ENCODE results near the gene TSC2.
"Not testable (repeated sequence)": the region's sequence is repeated elsewhere in the genome, so short reads cannot be mapped to it uniquely, and the experiment has no call there.

The TSC2 gene

GRCh38 chr16:2102471-2102870 is 54.7 kb downstream of the TSC2 start:
- in situ Hi-C loops (cut with MboI; ENCODE audit: low pct_unique_long_range_greater_than_20kb, low sequenced_read_pairs, unreplicated experiment) = no loop called here
- DNase-seq (ENCODE audit: low spot score) = no peak
- TF ChIP-seq CTCF (IDR thresholded peaks at IDR 0.05; ENCODE audit: extremely low read depth, insufficient read depth, missing control alignments) = no peak

- in situ Hi-C loops (cut with MboI; ENCODE audit: low pct_unique_long_range_greater_than_20kb, low sequenced_read_pairs, unreplicated experiment); DNase-seq (ENCODE audit: low spot score): not testable (repeated sequence)
These were observed 56.7 kb downstream of the TSC2 start for GRCh38 chr16:2104464-2104863.

- in situ Hi-C loops (cut with MboI; ENCODE audit: low pct_unique_long_range_greater_than_20kb, low sequenced_read_pairs, unreplicated experiment); DNase-seq (ENCODE audit: low spot score): not testable (repeated sequence)
These were observed 57.5 kb downstream of the TSC2 start for GRCh38 chr16:2105291-2105690.

GRCh38 chr16:2105769-2106168 is 58.0 kb downstream of the TSC2 start:
- in situ Hi-C loops (cut with MboI; ENCODE audit: low pct_unique_long_range_greater_than_20kb, low sequenced_read_pairs, unreplicated experiment); DNase-seq (ENCODE audit: low spot score): not testable (repeated sequence)

- in situ Hi-C loops (cut with MboI; ENCODE audit: low pct_unique_long_range_greater_than_20kb, low sequenced_read_pairs, unreplicated experiment); DNase-seq (ENCODE audit: low spot score): not testable (repeated sequence)
These were observed 58.4 kb downstream of the TSC2 start for GRCh38 chr16:2106211-2106610.

GRCh38 chr16:2107121-2107790 is 59.5 kb downstream of the TSC2 start:
- DNase-seq (ENCODE audit: low spot score); in situ Hi-C loops (cut with MboI; ENCODE audit: low pct_unique_long_range_greater_than_20kb, low sequenced_read_pairs, unreplicated experiment): not testable (repeated sequence)

GRCh38 chr16:2107791-2108125 is 60.0 kb downstream of the TSC2 start:
- in situ Hi-C loops (cut with MboI; ENCODE audit: low pct_unique_long_range_greater_than_20kb, low sequenced_read_pairs, unreplicated experiment); DNase-seq (ENCODE audit: low spot score): not testable (repeated sequence)

GRCh38 chr16:2108446-2109270 is 60.9 kb downstream of the TSC2 start:
- in situ Hi-C loops (cut with MboI; ENCODE audit: low pct_unique_long_range_greater_than_20kb, low sequenced_read_pairs, unreplicated experiment); DNase-seq (ENCODE audit: low spot score): not testable (repeated sequence)

GRCh38 chr16:2109271-2109580 is 61.4 kb downstream of the TSC2 start:
- DNase-seq (ENCODE audit: low spot score); in situ Hi-C loops (cut with MboI; ENCODE audit: low pct_unique_long_range_greater_than_20kb, low sequenced_read_pairs, unreplicated experiment): not testable (repeated sequence)

GRCh38 chr16:2109872-2110271 is 62.1 kb downstream of the TSC2 start:
- DNase-seq (ENCODE audit: low spot score); in situ Hi-C loops (cut with MboI; ENCODE audit: low pct_unique_long_range_greater_than_20kb, low sequenced_read_pairs, unreplicated experiment): not testable (repeated sequence)

- DNase-seq (ENCODE audit: low spot score); in situ Hi-C loops (cut with MboI; ENCODE audit: low pct_unique_long_range_greater_than_20kb, low sequenced_read_pairs, unreplicated experiment): not testable (repeated sequence)
These were observed 62.7 kb downstream of the TSC2 start for GRCh38 chr16:2110332-2111008.

GRCh38 chr16:2111009-2111353 is 63.2 kb downstream of the TSC2 start:
- DNase-seq (ENCODE audit: low spot score); in situ Hi-C loops (cut with MboI; ENCODE audit: low pct_unique_long_range_greater_than_20kb, low sequenced_read_pairs, unreplicated experiment): not testable (repeated sequence)

GRCh38 chr16:2111412-2112335 is 63.9 kb downstream of the TSC2 start:
- in situ Hi-C loops (cut with MboI; ENCODE audit: low pct_unique_long_range_greater_than_20kb, low sequenced_read_pairs, unreplicated experiment); DNase-seq (ENCODE audit: low spot score): not testable (repeated sequence)

GRCh38 chr16:2112539-2113106 is 64.8 kb downstream of the TSC2 start:
- DNase-seq (ENCODE audit: low spot score); in situ Hi-C loops (cut with MboI; ENCODE audit: low pct_unique_long_range_greater_than_20kb, low sequenced_read_pairs, unreplicated experiment): not testable (repeated sequence)

GRCh38 chr16:2114225-2114624 is 66.4 kb downstream of the TSC2 start:
- DNase-seq (ENCODE audit: low spot score); in situ Hi-C loops (cut with MboI; ENCODE audit: low pct_unique_long_range_greater_than_20kb, low sequenced_read_pairs, unreplicated experiment): not testable (repeated sequence)

Measured in GM13977 (cell line).